Measurements from ENCODE around the gene ACER2. TPM values are rescaled to one million over a fixed set of nuclear protein-coding genes. Genes with fewer than 3 reads are reported as not detected.

ACER2 gene
- total RNA-seq, 4 donors from 2014 or later: 2.8 to 13.2 (median 9.3) TPM

DNA sequence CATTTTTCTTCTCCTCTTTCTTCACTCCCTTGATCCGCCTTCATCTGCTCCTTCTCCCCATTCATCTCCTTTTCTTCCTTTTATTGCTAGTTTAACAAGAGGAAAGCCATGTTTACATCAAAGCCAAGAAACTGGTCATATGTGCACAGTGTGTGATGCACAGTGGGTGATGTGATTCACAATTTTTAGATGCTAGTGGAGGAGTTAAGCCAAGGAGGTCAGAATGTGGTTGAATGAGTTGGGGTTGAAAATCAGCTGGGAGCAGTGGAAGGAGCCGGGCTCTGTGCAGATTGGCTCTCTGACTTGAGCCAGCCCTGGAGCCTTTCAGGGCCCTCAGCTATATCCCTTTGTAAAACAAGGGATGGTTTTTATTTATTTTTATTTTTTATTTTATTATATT is 7.3 kb downstream of the ACER2 start:
- DNase-seq: no peak
- WGBS, 2 donors (ENCODE audit: low coverage in 1 of 2): 93 to 100% methylated on average over 2 of the region's 2 CpGs
- no peak for TF ChIP-seq POLR2A (IDR thresholded peaks at IDR 0.05)
- no peaks in the 10 kb centered on the region for H3K27me3 ChIP-seq
- intact Hi-C loops (cut with DNase I; ENCODE audit: low total_unique reads) (no loop called here), in situ Hi-C loops (cut with MboI; ENCODE audit: low pct_ligation_motif_present in 1 of 4, low pct_unique_long_range_greater_than_20kb in 1 of 4, low sequenced_read_pairs in 3 of 4) (no loop called here)
- no peak overlapping the region for H3K4me3 ChIP-seq
- no peak overlapping the region for H3K27ac ChIP-seq
- H3K36me3 ChIP-seq: no peaks in the 10 kb centered on the region
- no peaks in the 10 kb centered on the region for H3K9me3 ChIP-seq
- H3K4me1 ChIP-seq: no peaks in the 10 kb centered on the region

DNA sequence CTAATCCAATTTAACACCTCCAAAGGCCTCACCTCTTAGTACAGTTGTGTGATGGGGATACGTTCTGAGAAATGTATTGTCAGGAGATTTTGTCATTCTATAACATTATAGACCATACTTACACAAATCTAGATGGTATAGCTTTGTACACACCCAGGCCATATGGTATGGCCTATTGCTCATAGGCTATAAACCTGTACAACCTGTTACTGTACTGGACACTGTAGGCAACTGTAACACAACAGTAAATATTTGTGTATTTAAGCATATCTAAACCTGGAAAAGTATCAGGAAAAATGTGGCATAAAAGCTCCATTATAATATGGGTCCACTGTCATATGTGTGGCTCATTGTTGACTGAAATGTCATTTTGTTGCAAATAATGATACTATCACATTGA is 12.1 kb downstream of the ACER2 start:
- WGBS, 2 donors (ENCODE audit: low coverage in 1 of 2): 77 to 80% methylated on average over 1 of the region's 1 CpG

DNA sequence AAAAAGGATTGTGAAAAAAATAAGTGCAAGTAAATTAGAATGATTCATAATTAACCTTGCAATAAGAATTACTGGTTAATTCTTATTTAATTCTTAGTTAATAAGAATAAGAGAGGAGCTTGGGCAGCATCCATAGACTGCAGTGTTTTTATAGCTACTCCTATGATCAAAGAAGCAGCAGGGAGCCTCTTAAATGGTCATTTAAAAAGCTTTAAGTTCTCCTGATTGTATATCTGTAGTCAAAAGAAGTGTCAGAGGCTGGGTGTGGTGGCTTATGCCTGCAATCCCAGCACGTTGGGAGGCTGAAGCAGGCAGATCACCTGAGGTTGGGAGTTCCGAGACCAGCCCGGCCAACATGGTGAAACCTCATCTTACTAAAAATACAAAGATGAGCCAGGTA is 14.4 kb downstream of the ACER2 start:
- Histone ChIP-seq H3K27me3 (no peaks in the 10 kb centered on the region), H3K4me1 (no peaks in the 10 kb centered on the region), H3K36me3 (no peaks in the 10 kb centered on the region), H3K9me3 (no peaks in the 10 kb centered on the region), H3K4me3 (no peak overlapping the region), H3K27ac (no peak overlapping the region)
- TF ChIP-seq POLR2AphosphoS5 (IDR thresholded peaks at IDR 0.05) (no peak), EP300 (IDR thresholded peaks at IDR 0.05; ENCODE audit: low read depth) (no peak), POLR2A (IDR thresholded peaks at IDR 0.05) (no peak)
- TF ChIP-seq, protein P1, sequence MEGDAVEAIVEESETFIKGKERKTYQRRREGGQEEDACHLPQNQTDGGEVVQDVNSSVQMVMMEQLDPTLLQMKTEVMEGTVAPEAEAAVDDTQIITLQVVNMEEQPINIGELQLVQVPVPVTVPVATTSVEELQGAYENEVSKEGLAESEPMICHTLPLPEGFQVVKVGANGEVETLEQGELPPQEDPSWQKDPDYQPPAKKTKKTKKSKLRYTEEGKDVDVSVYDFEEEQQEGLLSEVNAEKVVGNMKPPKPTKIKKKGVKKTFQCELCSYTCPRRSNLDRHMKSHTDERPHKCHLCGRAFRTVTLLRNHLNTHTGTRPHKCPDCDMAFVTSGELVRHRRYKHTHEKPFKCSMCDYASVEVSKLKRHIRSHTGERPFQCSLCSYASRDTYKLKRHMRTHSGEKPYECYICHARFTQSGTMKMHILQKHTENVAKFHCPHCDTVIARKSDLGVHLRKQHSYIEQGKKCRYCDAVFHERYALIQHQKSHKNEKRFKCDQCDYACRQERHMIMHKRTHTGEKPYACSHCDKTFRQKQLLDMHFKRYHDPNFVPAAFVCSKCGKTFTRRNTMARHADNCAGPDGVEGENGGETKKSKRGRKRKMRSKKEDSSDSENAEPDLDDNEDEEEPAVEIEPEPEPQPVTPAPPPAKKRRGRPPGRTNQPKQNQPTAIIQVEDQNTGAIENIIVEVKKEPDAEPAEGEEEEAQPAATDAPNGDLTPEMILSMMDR (IDR thresholded peaks at IDR 0.05): no peak
- in situ Hi-C loops (cut with MboI; ENCODE audit: low pct_ligation_motif_present in 1 of 4, low pct_unique_long_range_greater_than_20kb in 1 of 4, low sequenced_read_pairs in 3 of 4) (no loop called here), intact Hi-C loops (cut with DNase I; ENCODE audit: low total_unique reads) (no loop called here)
- no peak for DNase-seq
- WGBS, 2 donors (ENCODE audit: low coverage in 1 of 2): 96% methylated on average over 3 of the region's 3 CpGs; no CpG with 5 or more reads in 1 of the 2 donors

More for the DNA sequence above, 12.1 kb downstream of the ACER2 start:
- Histone ChIP-seq H3K4me3 (no peak overlapping the region), H3K36me3 (no peaks in the 10 kb centered on the region), H3K27ac (no peak overlapping the region), H3K27me3 (no peaks in the 10 kb centered on the region), H3K4me1 (no peaks in the 10 kb centered on the region), H3K9me3 (no peaks in the 10 kb centered on the region)
- TF ChIP-seq EP300 (IDR thresholded peaks at IDR 0.05; ENCODE audit: low read depth) (no peak), POLR2A (IDR thresholded peaks at IDR 0.05) (no peak), POLR2AphosphoS5 (IDR thresholded peaks at IDR 0.05) (no peak)
- TF ChIP-seq, protein P1 (IDR thresholded peaks at IDR 0.05): no peak
- intact Hi-C loops (cut with DNase I; ENCODE audit: low total_unique reads): no loop called here
- no peak for DNase-seq
- in situ Hi-C loops (cut with MboI; ENCODE audit: low pct_ligation_motif_present in 1 of 4, low pct_unique_long_range_greater_than_20kb in 1 of 4, low sequenced_read_pairs in 3 of 4): no loop called here

DNA sequence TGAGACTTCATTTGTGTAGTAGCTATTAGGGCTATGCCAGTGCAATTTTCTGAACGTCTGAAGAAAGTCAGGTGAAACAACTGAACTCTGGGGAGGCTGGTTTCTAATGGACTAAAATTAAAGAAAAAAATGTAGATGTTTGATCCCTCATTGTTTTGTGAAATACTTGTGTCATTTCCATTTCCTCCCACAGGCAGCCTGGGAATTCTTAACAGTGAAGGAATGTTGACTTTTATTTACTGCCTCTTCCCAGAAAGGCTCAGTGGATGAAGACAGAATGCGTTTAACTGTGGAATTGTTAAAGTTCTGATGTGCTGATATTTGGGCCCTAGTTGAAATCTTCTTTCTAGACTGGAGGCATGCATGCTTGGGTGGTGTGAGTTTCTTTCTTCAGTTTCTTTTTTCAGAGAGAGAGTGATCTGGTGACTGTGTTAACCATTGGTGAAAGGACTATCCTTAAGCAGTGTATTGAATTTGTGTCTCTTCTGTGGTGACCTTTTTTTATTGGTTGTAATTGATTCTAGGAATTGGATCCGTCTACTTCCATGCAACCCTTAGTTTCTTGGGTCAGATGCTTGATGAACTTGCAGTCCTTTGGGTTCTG is 15.5 kb downstream of the ACER2 start:
- 53 to 59% methylated on average over 3 of the region's 3 CpGs for WGBS, 2 donors (ENCODE audit: low coverage in 1 of 2)
- intact Hi-C loops (cut with DNase I; ENCODE audit: low total_unique reads): no loop called here
- Histone ChIP-seq H3K9me3 (no peaks in the 10 kb centered on the region), H3K4me3 (no peak overlapping the region), H3K27ac (no peak overlapping the region), H3K4me1 (no peaks in the 10 kb centered on the region), H3K27me3 (no peaks in the 10 kb centered on the region), H3K36me3 (no peaks in the 10 kb centered on the region)
- TF ChIP-seq EP300 (IDR thresholded peaks at IDR 0.05; ENCODE audit: low read depth) (no peak), POLR2A (IDR thresholded peaks at IDR 0.05) (no peak), POLR2AphosphoS5 (IDR thresholded peaks at IDR 0.05) (no peak)
- TF ChIP-seq, protein P1 (IDR thresholded peaks at IDR 0.05): no peak
- in situ Hi-C loops (cut with MboI; ENCODE audit: low pct_ligation_motif_present in 1 of 4, low pct_unique_long_range_greater_than_20kb in 1 of 4, low sequenced_read_pairs in 3 of 4): no loop called here
- DNase-seq: no peak

DNA sequence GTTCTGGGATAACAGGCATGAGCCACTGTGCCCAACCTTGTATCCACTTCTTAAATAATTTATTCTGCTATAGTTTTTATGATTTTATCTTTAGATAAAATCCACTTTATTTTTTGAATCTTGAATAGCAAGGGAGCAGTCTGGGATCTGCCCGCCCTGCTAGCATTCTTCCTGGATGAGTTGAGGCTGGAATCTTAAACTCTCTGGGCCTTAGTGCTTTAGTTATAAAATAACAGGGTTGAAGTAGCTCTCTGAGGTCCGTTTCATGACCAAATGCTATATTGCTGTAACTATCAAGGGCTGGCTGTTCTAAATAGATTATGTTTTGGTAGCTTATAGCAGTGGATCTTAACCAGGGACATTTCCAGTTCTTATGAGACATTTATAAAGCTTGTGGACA is 20.8 kb downstream of the ACER2 start:
- no peak for DNase-seq
- H3K4me1 ChIP-seq: no peaks in the 10 kb centered on the region
- H3K27me3 ChIP-seq: no peaks in the 10 kb centered on the region
- intact Hi-C loops (cut with DNase I; ENCODE audit: low total_unique reads) (no loop called here), in situ Hi-C loops (cut with MboI; ENCODE audit: low pct_ligation_motif_present in 1 of 4, low pct_unique_long_range_greater_than_20kb in 1 of 4, low sequenced_read_pairs in 3 of 4) (no loop called here)
- no peak overlapping the region for H3K27ac ChIP-seq
- no peaks in the 10 kb centered on the region for H3K36me3 ChIP-seq
- H3K4me3 ChIP-seq: no peak overlapping the region
- H3K9me3 ChIP-seq: no peaks in the 10 kb centered on the region
- TF ChIP-seq POLR2AphosphoS5 (IDR thresholded peaks at IDR 0.05) (no peak), EP300 (IDR thresholded peaks at IDR 0.05; ENCODE audit: low read depth) (no peak), POLR2A (IDR thresholded peaks at IDR 0.05) (no peak)
- TF ChIP-seq, protein P1 (IDR thresholded peaks at IDR 0.05): no peak
- 75 to 80% methylated on average over 2 of the region's 2 CpGs for WGBS, 2 donors (ENCODE audit: low coverage in 1 of 2)

Data from transverse colon (tissue), 4 donors.